IMR-90 (cell line): ENCODE results near the gene LIN7C. TPM values are rescaled to one million over a fixed set of nuclear protein-coding genes. Genes with fewer than 3 reads are reported as not detected.

Source experiments
- ATAC-seq: fragments of 200-7000 bp; cut with Tn5 transposase; 2 replicates; pipeline ENCODE4 v1.9.1; 2020; ENCODE audit warnings: low read depth, mild to moderate bottlenecking, moderate library complexity
- BruUV-seq: library from RNA; stranded (reverse); fragments of 400-500 nt; replicated peaks from 2 replicates; lab custom pipeline; 2021; lab: Mats Ljungman, UMichigan
- CTCF ChIA-PET: fragments of 300-600 bp; formaldehyde crosslinking; extraction: SDS; loops from one replicate; lab custom pipeline; 2021; ENCODE audit warnings: antibody characterized with exemption; lab: Yijun Ruan, JAX
- POLR2A ChIA-PET: fragments of 300-600 bp; sonication (Branson Sonifier 250); formaldehyde crosslinking; loops from one replicate; lab custom pipeline; 2022; ENCODE audit warnings: antibody characterized with exemption; ENCODE audit not compliant: unreplicated experiment; lab: Charles Lee
- DNase-seq: peaks from one replicate; pipeline ENCODE4 v3.0.0; 2013
- H2AFZ ChIP-seq: replicated peaks from 2 replicates; pipeline ENCODE3; 2013; ENCODE audit warnings: low read length, mild to moderate bottlenecking; ENCODE audit not compliant: poor library complexity
- H2AK5ac ChIP-seq: 2 replicates; pipeline ENCODE4 v1.6.1; 2013; ENCODE audit warnings: low read depth, low read length, inconsistent platforms
- H2AK9ac ChIP-seq: replicated peaks from 2 replicates; pipeline ENCODE3; 2013; ENCODE audit warnings: mild to moderate bottlenecking, low read depth, low read length, moderate library complexity; ENCODE audit not compliant: poor library complexity
- H2BK120ac ChIP-seq: 2 replicates; pipeline ENCODE4 v1.6.1; 2013; ENCODE audit warnings: low read depth, low read length, inconsistent platforms
- H2BK15ac ChIP-seq: 3 replicates; pipeline ENCODE4 v1.6.1; 2013; ENCODE audit warnings: low read depth, low read length, inconsistent platforms
- H2BK20ac ChIP-seq: 2 replicates; pipeline ENCODE4 v1.6.1; 2013; ENCODE audit warnings: low read depth, mild to moderate bottlenecking, inconsistent platforms, low read length, moderate library complexity
- H2BK5ac ChIP-seq: 2 replicates; pipeline ENCODE4 v1.6.1; 2013; ENCODE audit warnings: mild to moderate bottlenecking, low read depth, low read length, inconsistent platforms; ENCODE audit not compliant: poor library complexity, severe bottlenecking
- H3K14ac ChIP-seq: replicated peaks from 2 replicates; pipeline ENCODE4 v1.6.1; 2013; ENCODE audit warnings: low read depth, low read length, inconsistent platforms
- H3K18ac ChIP-seq: 2 replicates; pipeline ENCODE4 v1.6.1; 2013; ENCODE audit warnings: low read depth, low read length, control low read depth
- H3K23ac ChIP-seq: 2 replicates; pipeline ENCODE4 v1.6.1; 2013; ENCODE audit warnings: low read depth, low read length, inconsistent platforms
- H3K27ac ChIP-seq: 2 replicates; pipeline ENCODE4 v1.5.1; 2013; ENCODE audit warnings: mild to moderate bottlenecking, control low read depth, low read length; ENCODE audit not compliant: insufficient read depth
- H3K27me3 ChIP-seq: 2 replicates; pipeline ENCODE4 v1.6.1; 2013; ENCODE audit warnings: low read length; ENCODE audit not compliant: control insufficient read depth, insufficient read depth
- H3K36me3 ChIP-seq: 2 replicates; pipeline ENCODE4 v1.6.1; 2013; ENCODE audit warnings: low read length, mixed read lengths; ENCODE audit not compliant: control insufficient read depth, insufficient read depth
- H3K4ac ChIP-seq: 2 replicates; pipeline ENCODE4 v1.6.1; 2013; ENCODE audit warnings: low read depth, low read length, inconsistent platforms
- H3K4me1 ChIP-seq: 2 replicates; pipeline ENCODE4 v1.6.1; 2013; ENCODE audit warnings: low read length, mixed read lengths; ENCODE audit not compliant: control insufficient read depth, insufficient read depth
- H3K4me2 ChIP-seq: 2 replicates; pipeline ENCODE4 v1.6.1; 2013; ENCODE audit warnings: low read depth, mild to moderate bottlenecking, control low read depth, low read length, moderate library complexity
- H3K4me3 ChIP-seq: 2 replicates; pipeline ENCODE4 v1.5.1; 2013; ENCODE audit warnings: low read depth, mild to moderate bottlenecking, control low read depth, low read length, moderate library complexity; ENCODE audit not compliant: insufficient read depth
- H3K56ac ChIP-seq: 2 replicates; pipeline ENCODE4 v1.6.1; 2013; ENCODE audit warnings: low read length, inconsistent platforms; ENCODE audit not compliant: insufficient read depth; ENCODE audit errors: extremely low read depth
- H3K79me1 ChIP-seq, 2 experiments: 2 replicates each; pipeline ENCODE4 v1.6.1; 2013; ENCODE audit warnings: low read length in 2 of 2, inconsistent platforms in 1 of 2, low read depth in 1 of 2
- H3K9ac ChIP-seq: 2 replicates; pipeline ENCODE4 v1.6.1; 2013; ENCODE audit warnings: low read depth, low read length, control low read depth
- H3K9me1 ChIP-seq: 2 replicates; pipeline ENCODE4 v1.6.1; 2013; ENCODE audit warnings: low read length, inconsistent platforms; ENCODE audit not compliant: insufficient read depth
- H3K9me3 ChIP-seq: 2 replicates; pipeline ENCODE4 v1.6.1; 2013; ENCODE audit warnings: low read length; ENCODE audit not compliant: control insufficient read depth, insufficient read depth
- H4K20me1 ChIP-seq: 2 replicates; pipeline ENCODE4 v1.6.1; 2013; ENCODE audit warnings: low read length, inconsistent platforms; ENCODE audit not compliant: insufficient read depth
- H4K5ac ChIP-seq: 2 replicates; pipeline ENCODE4 v1.6.1; 2013; ENCODE audit warnings: mild to moderate bottlenecking, low read depth, low read length, control low read depth
- H4K8ac ChIP-seq, 2 experiments: 2 replicates each; pipeline ENCODE4 v1.6.1; 2013; ENCODE audit warnings: low read depth in 2 of 2, low read length in 2 of 2, control low read depth in 1 of 2, inconsistent platforms in 1 of 2
- H4K91ac ChIP-seq: 2 replicates; pipeline ENCODE4 v1.6.1; 2013; ENCODE audit warnings: low read depth, low read length, inconsistent platforms; ENCODE audit not compliant: insufficient read depth
- MAZ ChIP-seq: IDR thresholded peaks from 2 replicates; pipeline ENCODE4 v1.6.1; 2012; ENCODE audit warnings: low read depth, mild to moderate bottlenecking, low read length, improper control_type of control experiment, moderate library complexity, borderline replicate concordance
- POLR2A ChIP-seq: IDR thresholded peaks from 2 replicates; pipeline ENCODE4 v1.6.1; 2012; ENCODE audit warnings: mild to moderate bottlenecking, low read depth, low read length
- RAD21 ChIP-seq: IDR thresholded peaks from 2 replicates; pipeline ENCODE4 v1.6.1; 2012; ENCODE audit warnings: low read length, improper control_type of control experiment
- SMC3 ChIP-seq: fragments of 150-350 bp; IDR thresholded peaks from 2 replicates; pipeline ENCODE4 v1.6.1; 2016; ENCODE audit warnings: low read depth, mild to moderate bottlenecking, antibody characterized with exemption, low read length, moderate library complexity
- dilution Hi-C: fragments of 300-500 bp; cut with HindIII; formaldehyde crosslinking; loops from one replicate; pipeline ENCODE4 v1.14.3; 2018; ENCODE audit warnings: low sequenced_read_pairs; ENCODE audit not compliant: unreplicated experiment
- in situ Hi-C: fragments of 300-500 bp; cut with MboI; formaldehyde crosslinking; loops from 3 replicates; pipeline ENCODE4 v1.14.3; 2019; ENCODE audit warnings: low sequenced_read_pairs, inconsistent platforms, mixed read lengths
- intact Hi-C: fragments of 100-400 bp; cut with micrococcal nuclease; formaldehyde crosslinking; loops from 2 replicates; pipeline ENCODE4 v1.10.0; 2022
- polyA plus RNA-seq, 3 experiments: library from polyadenylated mRNA; depleted of rRNA; stranded (reverse); fragments of >200 nt; gene quantifications; 2 replicates each; pipeline ENCODE4 v1.2.3, GENCODE V29; 2012; ENCODE audit warnings: low replicate concordance in 1 of 3
- total RNA-seq: library from RNA; depleted of rRNA; stranded (reverse); fragments of >200 nt; gene quantifications from 2 replicates; pipeline ENCODE4 v1.2.3, GENCODE V29; 2012
- TF ChIP-seq, protein P1 (sequence below): conservative IDR thresholded peaks from 2 replicates; pipeline ENCODE4 v1.5.1; 2012; ENCODE audit warnings: mild to moderate bottlenecking, low read depth, low read length, improper control_type of control experiment
- TF ChIP-seq, protein P2 (sequence below): fragments of 150-350 bp; IDR thresholded peaks from 2 replicates; pipeline ENCODE4 v1.6.1; 2017; ENCODE audit warnings: mild to moderate bottlenecking, antibody characterized with exemption, low read length, low read depth

LIN7C gene
- total and polyA plus RNA-seq, 2 of the 4 experiments (the other 2 are of a cell fraction), result 12.2 to 25.5 TPM

DNA sequence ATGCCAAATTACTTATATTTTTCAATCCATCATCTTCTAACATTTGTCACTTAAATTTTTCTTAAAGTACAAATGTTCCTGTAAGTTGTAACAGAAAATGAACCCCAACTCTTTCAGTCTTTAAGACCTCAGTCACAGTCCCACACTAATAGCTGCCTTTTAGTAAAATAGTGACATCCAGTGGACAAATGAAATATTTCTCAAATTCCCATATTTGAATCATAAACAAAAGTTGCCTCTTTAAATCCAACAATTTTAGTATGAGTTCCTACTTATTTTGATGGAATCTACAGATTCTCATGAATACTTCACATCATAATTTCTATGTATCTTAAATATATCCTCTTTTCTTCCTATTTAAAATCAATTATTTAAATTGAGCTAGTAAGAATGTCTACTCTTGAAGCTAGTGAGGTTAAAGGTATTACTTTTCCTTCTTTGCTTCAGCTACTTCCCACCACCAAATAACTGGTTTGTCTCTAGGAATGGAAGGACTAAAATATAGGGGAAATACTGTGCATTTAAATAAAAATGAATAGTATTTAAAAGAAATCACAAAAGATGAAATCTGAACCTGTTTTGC lies 9.2 kb downstream of the LIN7C start:
- no peak overlapping the region for H2AK9ac ChIP-seq
- H3K36me3 ChIP-seq, result peaks cover 15% of the 10 kb centered on the region
- H3K79me1 ChIP-seq, result peaks cover 11 to 13% of the 10 kb centered on the region in 2 experiments
- peak; percentile 41 for ATAC-seq
- H3K9me3 ChIP-seq, result no peaks in the 10 kb centered on the region
- H3K18ac ChIP-seq, result no peak overlapping the region
- H3K23ac ChIP-seq, result no peak overlapping the region
- H4K5ac ChIP-seq, result no peak overlapping the region
- dilution Hi-C loops, result loop anchor here (25.0 kb wide), 1 partner anchor 310 kb away; no protein-coding TSS in a partner anchor
- no peak overlapping the region for H3K14ac ChIP-seq
- H2BK15ac ChIP-seq, result no peak overlapping the region
- ChIA-PET CTCF (interaction anchor here (1.1 to 1.4 kb wide), 5 partner anchors 10 to 314 kb away, joined by 3 to 6 read pairs (median 3); partner anchors contain the start of gene LGR4), POLR2A (no interaction called here)
- H3K9ac ChIP-seq, result no peak overlapping the region
- no peaks in the 10 kb centered on the region for H3K4me1 ChIP-seq
- H4K8ac ChIP-seq, result no peak overlapping the region
- H2AFZ ChIP-seq, result no peak overlapping the region
- H3K4me3 ChIP-seq, result no peak overlapping the region
- DNase-seq, result peak; percentile 27
- H2BK5ac ChIP-seq, result no peak overlapping the region
- no peak overlapping the region for H4K91ac ChIP-seq
- H4K20me1 ChIP-seq, result peaks cover 7% of the 10 kb centered on the region; the same call in 1 of the 2 replicates
- no peak overlapping the region for H3K4ac ChIP-seq
- TF ChIP-seq, protein P1, sequence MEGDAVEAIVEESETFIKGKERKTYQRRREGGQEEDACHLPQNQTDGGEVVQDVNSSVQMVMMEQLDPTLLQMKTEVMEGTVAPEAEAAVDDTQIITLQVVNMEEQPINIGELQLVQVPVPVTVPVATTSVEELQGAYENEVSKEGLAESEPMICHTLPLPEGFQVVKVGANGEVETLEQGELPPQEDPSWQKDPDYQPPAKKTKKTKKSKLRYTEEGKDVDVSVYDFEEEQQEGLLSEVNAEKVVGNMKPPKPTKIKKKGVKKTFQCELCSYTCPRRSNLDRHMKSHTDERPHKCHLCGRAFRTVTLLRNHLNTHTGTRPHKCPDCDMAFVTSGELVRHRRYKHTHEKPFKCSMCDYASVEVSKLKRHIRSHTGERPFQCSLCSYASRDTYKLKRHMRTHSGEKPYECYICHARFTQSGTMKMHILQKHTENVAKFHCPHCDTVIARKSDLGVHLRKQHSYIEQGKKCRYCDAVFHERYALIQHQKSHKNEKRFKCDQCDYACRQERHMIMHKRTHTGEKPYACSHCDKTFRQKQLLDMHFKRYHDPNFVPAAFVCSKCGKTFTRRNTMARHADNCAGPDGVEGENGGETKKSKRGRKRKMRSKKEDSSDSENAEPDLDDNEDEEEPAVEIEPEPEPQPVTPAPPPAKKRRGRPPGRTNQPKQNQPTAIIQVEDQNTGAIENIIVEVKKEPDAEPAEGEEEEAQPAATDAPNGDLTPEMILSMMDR, result peak; percentile 49
- TF ChIP-seq POLR2A (no peak), MAZ (no peak), SMC3 (peak; percentile 15; the same call in 1 of the 2 replicates), RAD21 (peak; percentile 48)
- TF ChIP-seq, protein P2, sequence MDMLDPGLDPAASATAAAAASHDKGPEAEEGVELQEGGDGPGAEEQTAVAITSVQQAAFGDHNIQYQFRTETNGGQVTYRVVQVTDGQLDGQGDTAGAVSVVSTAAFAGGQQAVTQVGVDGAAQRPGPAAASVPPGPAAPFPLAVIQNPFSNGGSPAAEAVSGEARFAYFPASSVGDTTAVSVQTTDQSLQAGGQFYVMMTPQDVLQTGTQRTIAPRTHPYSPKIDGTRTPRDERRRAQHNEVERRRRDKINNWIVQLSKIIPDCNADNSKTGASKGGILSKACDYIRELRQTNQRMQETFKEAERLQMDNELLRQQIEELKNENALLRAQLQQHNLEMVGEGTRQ, result no peak
- in situ Hi-C loops, result loop anchor here (25.0 kb wide), 1 partner anchor 735 kb away; no protein-coding TSS in a partner anchor
- no TSS peak for BruUV-seq
- no peak overlapping the region for H3K27ac ChIP-seq
- H2BK120ac ChIP-seq, result no peak overlapping the region
- no peak overlapping the region for H2AK5ac ChIP-seq
- intact Hi-C loops, result no loop called here
- H3K9me1 ChIP-seq, result no peaks in the 10 kb centered on the region
- no peak overlapping the region for H3K4me2 ChIP-seq
- H3K56ac ChIP-seq, result no peak overlapping the region
- H3K27me3 ChIP-seq, result no peaks in the 10 kb centered on the region
- H2BK20ac ChIP-seq, result no peak overlapping the region
